Measurements from ENCODE around the gene MSMB. TPM values are rescaled to one million over a fixed set of nuclear protein-coding genes. Genes with fewer than 3 reads are reported as not detected.
"Not testable (repeated sequence)": the region's sequence is repeated elsewhere in the genome, so short reads cannot be mapped to it uniquely, and the experiment has no call there.

The MSMB gene
- total and polyA plus RNA-seq, 2 experiments from 2014 or later, result not detected

DNA sequence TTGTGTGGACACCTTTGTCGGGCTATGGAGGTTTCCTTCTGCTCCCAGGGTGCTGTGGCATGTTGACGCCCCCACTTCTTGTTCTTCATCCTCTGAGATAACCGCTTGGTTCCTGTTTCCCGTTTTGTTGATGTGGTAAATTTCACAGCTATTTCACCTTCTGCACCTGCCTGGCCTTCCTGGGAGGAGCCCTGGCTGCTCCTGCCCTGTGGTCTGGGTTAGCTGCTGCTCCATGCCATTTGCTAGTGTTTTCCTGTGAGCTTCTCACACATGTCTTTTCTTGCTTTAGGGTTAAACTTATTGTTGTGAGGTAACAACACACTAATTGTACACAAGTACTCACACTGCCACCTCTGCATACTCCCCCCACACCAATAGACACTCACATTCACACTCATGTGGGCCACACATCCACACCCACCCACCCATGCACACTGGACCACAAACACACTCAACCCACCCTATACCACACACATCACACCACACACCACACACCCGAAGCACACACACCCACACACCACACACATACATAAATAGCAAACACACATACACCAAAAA, 46.5 kb upstream of the MSMB start:
- no peak for TF ChIP-seq EZH2 (IDR thresholded peaks at IDR 0.05; ENCODE audit: insufficient read depth, poor library complexity, severe bottlenecking)
- WGBS, 2 experiments (ENCODE audit: low coverage in 1 of 2, low lambda C conversion rate in 2 of 2, missing lambda C conversion rate in 2 of 2), result 29 to 44% methylated on average over 4 to 5 of the region's 5 CpGs
- H3K4me3 ChIP-seq, result no peak overlapping the region
- no peak overlapping the region for H2AFZ ChIP-seq
- no peak overlapping the region for H3K27ac ChIP-seq
- peaks cover 14% of the 10 kb centered on the region for H3K4me1 ChIP-seq (ENCODE audit: insufficient read depth)
- no peak for DNase-seq
- H3F3A ChIP-seq (ENCODE audit: insufficient read depth), result no peaks in the 10 kb centered on the region
- no peaks in the 10 kb centered on the region for H3K27me3 ChIP-seq (replicated peaks; ENCODE audit: insufficient read depth)
- H3K79me2 ChIP-seq (ENCODE audit: insufficient read depth), result no peaks in the 10 kb centered on the region
- H3K9me2 ChIP-seq (ENCODE audit: insufficient read depth), result no peaks in the 10 kb centered on the region
- no peak overlapping the region for H3K9ac ChIP-seq
- no peak overlapping the region for H3K4me2 ChIP-seq (ENCODE audit: unreplicated experiment)
- H3K9me3 ChIP-seq (ENCODE audit: low read depth), result no peaks in the 10 kb centered on the region
- in situ Hi-C loops (cut with MboI), result no loop called here
- H4K20me1 ChIP-seq (ENCODE audit: insufficient read depth), result no peaks in the 10 kb centered on the region
- H3K36me3 ChIP-seq (ENCODE audit: low read depth), result no peaks in the 10 kb centered on the region

DNA sequence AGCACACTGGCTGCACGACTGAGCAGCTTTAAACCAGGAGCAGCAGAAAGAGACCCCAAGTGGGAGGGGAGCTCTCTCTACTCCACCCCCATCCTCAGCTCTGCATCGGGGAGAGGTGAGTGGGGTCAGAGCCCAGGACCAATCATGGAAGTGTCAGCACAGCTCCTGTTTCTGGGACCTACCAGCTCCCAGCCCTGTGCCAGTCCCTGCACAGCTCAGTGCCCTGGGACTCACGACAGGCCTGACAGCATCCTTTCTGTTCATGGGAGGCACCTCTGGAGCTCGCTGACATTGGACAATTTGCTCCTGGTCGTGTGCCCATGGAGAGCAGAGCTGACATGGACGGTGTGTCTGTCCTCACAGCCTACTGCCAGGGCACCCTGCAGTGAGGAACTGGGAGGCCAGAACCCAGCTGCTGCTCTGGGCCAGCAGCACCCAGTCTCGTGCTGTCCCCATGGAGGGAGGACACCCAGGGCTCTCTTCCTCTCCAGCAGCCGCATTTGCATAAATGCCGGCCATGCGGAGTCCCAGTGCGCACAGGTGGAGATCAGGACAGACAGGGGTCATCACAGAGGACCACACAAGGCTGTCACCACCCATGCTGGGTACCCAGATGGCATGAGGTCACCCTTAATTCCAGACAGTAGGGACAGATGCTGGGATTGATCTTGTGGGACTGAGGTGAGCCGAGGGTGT, 45.9 kb upstream of the MSMB start:
- Histone ChIP-seq H3K9ac (no peak overlapping the region), H3K4me2 (ENCODE audit: unreplicated experiment) (no peak overlapping the region), H3K9me2 (ENCODE audit: insufficient read depth) (no peaks in the 10 kb centered on the region), H3K4me1 (ENCODE audit: insufficient read depth) (peaks cover 12% of the 10 kb centered on the region), H3K4me3 (no peak overlapping the region), H3K27me3 (replicated peaks; ENCODE audit: insufficient read depth) (no peaks in the 10 kb centered on the region), H3F3A (ENCODE audit: insufficient read depth) (no peaks in the 10 kb centered on the region), H3K36me3 (ENCODE audit: low read depth) (no peaks in the 10 kb centered on the region), H3K9me3 (ENCODE audit: low read depth) (no peaks in the 10 kb centered on the region), H2AFZ (no peak overlapping the region), H3K27ac (no peak overlapping the region), H4K20me1 (ENCODE audit: insufficient read depth) (no peaks in the 10 kb centered on the region), H3K79me2 (ENCODE audit: insufficient read depth) (no peaks in the 10 kb centered on the region)
- in situ Hi-C loops (cut with MboI), result no loop called here
- no peak for TF ChIP-seq EZH2phosphoT487 (IDR thresholded peaks at IDR 0.05; ENCODE audit: insufficient read depth, low read depth)
- TF ChIP-seq EZH2 (IDR thresholded peaks at IDR 0.05; ENCODE audit: insufficient read depth, poor library complexity, severe bottlenecking), result no peak
- DNase-seq, result no peak
- 55 to 61% methylated on average over 12 of the region's 12 CpGs for WGBS, 2 experiments (ENCODE audit: low coverage in 1 of 2, low lambda C conversion rate in 2 of 2, missing lambda C conversion rate in 2 of 2)

DNA sequence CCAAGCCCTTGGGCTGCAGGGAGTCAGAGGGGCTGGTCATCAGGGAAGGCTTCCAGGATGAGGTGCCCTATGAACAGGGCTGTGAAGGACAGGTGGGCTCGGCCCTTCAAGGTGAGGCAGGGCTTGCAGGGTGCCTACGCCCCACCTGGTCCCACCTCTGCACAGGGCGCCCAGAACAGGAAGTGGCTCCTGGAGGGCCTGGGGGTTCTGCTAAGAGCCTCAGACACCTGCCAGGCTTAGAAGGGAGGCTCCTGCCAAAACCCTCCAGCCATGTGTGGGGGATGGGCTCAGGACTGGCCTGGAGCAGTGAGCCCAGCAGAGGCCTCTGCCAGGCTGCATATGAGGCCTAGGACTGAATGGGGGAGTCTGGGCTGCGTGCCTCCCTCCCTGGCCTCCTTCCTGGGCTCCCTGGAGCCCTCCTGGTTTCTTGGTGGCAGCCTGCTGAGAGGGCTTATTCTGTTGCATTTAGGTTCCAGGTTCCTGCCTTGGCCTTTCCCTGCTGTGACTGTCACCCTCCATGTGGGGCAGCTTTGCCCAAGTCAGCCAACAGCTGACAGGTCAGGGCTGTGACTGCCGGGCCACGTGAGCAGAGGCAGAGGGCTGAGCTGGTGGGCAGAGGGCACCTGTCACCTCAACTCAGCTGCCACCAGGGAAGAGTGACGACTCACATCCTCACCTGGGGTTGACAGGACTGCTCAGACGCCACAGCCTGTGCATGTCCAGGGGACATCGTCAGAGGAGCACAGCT, 45.2 kb upstream of the MSMB start:
- Histone ChIP-seq H3K27me3 (replicated peaks; ENCODE audit: insufficient read depth) (no peaks in the 10 kb centered on the region), H3K9ac (no peak overlapping the region), H3K4me3 (no peak overlapping the region), H3K4me2 (ENCODE audit: unreplicated experiment) (no peak overlapping the region), H3K27ac (no peak overlapping the region), H2AFZ (no peak overlapping the region), H3K9me2 (ENCODE audit: insufficient read depth) (no peaks in the 10 kb centered on the region), H3K4me1 (ENCODE audit: insufficient read depth) (peaks cover 5% of the 10 kb centered on the region), H3K9me3 (ENCODE audit: low read depth) (no peaks in the 10 kb centered on the region), H3K79me2 (ENCODE audit: insufficient read depth) (no peaks in the 10 kb centered on the region), H3K36me3 (ENCODE audit: low read depth) (no peaks in the 10 kb centered on the region), H3F3A (ENCODE audit: insufficient read depth) (no peaks in the 10 kb centered on the region), H4K20me1 (ENCODE audit: insufficient read depth) (no peaks in the 10 kb centered on the region)
- in situ Hi-C loops (cut with MboI), result no loop called here
- DNase-seq, result no peak
- TF ChIP-seq EZH2phosphoT487 (IDR thresholded peaks at IDR 0.05; ENCODE audit: insufficient read depth, low read depth), result no peak
- TF ChIP-seq EZH2 (IDR thresholded peaks at IDR 0.05; ENCODE audit: insufficient read depth, poor library complexity, severe bottlenecking), result no peak
- 67 to 72% methylated on average over 8 of the region's 9 CpGs for WGBS, 2 experiments (ENCODE audit: low coverage in 1 of 2, low lambda C conversion rate in 2 of 2, missing lambda C conversion rate in 2 of 2)

- Histone ChIP-seq H2AFZ (no peak overlapping the region), H3K27ac (no peak overlapping the region), H4K20me1 (ENCODE audit: insufficient read depth) (no peaks in the 10 kb centered on the region), H3K36me3 (ENCODE audit: low read depth) (no peaks in the 10 kb centered on the region), H3K4me2 (ENCODE audit: unreplicated experiment) (no peak overlapping the region), H3K9ac (no peak overlapping the region), H3K4me1 (ENCODE audit: insufficient read depth) (no peaks in the 10 kb centered on the region), H3K79me2 (ENCODE audit: insufficient read depth) (no peaks in the 10 kb centered on the region), H3F3A (ENCODE audit: insufficient read depth) (no peaks in the 10 kb centered on the region), H3K27me3 (replicated peaks; ENCODE audit: insufficient read depth) (no peaks in the 10 kb centered on the region), H3K9me2 (ENCODE audit: insufficient read depth) (no peaks in the 10 kb centered on the region), H3K9me3 (ENCODE audit: low read depth) (no peaks in the 10 kb centered on the region), H3K4me3 (no peak overlapping the region)
- DNase-seq, result no peak
- WGBS, 2 experiments (ENCODE audit: low coverage in 1 of 2, low lambda C conversion rate in 2 of 2, missing lambda C conversion rate in 2 of 2), result 71 to 74% methylated on average over 10 of the region's 10 CpGs
- TF ChIP-seq EZH2phosphoT487 (IDR thresholded peaks at IDR 0.05; ENCODE audit: insufficient read depth, low read depth) (no peak), EZH2 (IDR thresholded peaks at IDR 0.05; ENCODE audit: insufficient read depth, poor library complexity, severe bottlenecking) (no peak)
- in situ Hi-C loops (cut with MboI), result no loop called here
Measured at GRCh38 chr10:46090258-46090812, 44.3 kb upstream of the MSMB start.

- in situ Hi-C loops (cut with MboI); H3K79me2 ChIP-seq (ENCODE audit: insufficient read depth); H4K20me1 ChIP-seq (ENCODE audit: insufficient read depth); H3K4me1 ChIP-seq (ENCODE audit: insufficient read depth); H3K27me3 ChIP-seq (replicated peaks; ENCODE audit: insufficient read depth); H3K4me2 ChIP-seq (ENCODE audit: unreplicated experiment); DNase-seq; H3K9me3 ChIP-seq (ENCODE audit: low read depth); H3K36me3 ChIP-seq (ENCODE audit: low read depth); H3K4me3 ChIP-seq; H3K27ac ChIP-seq; H3K9me2 ChIP-seq (ENCODE audit: insufficient read depth); H2AFZ ChIP-seq; H3F3A ChIP-seq (ENCODE audit: insufficient read depth); H3K9ac ChIP-seq: not testable (repeated sequence)
- 82 to 87% methylated on average over 9 to 11 of the region's 11 CpGs for WGBS, 2 experiments (ENCODE audit: low coverage in 1 of 2, low lambda C conversion rate in 2 of 2, missing lambda C conversion rate in 2 of 2)
Measured at GRCh38 chr10:46087381-46087780, 41.3 kb upstream of the MSMB start.

Data from GM23248 (cell line).